ENCODE results near the gene FHOD3.

DNA sequence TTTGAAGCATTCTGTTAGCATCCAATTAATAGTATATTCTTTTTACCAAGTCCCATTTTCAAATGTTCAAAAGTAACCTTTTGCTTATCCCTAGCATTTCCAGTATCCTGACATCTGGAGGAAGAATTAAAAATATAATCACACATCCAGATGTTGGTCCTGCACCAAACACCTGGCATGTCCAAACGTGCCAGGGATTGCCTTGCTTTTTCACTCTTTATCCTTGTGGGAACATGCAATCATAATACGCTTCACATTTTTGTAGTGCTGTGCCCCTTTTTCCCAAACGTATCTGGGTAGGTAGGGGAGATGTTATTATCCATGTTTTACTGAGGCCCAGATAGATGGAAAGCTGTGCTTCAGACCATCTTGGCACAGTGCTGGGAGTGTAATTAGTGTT is 398.3 kb downstream of the FHOD3 start:
- TF ChIP-seq, protein P1, sequence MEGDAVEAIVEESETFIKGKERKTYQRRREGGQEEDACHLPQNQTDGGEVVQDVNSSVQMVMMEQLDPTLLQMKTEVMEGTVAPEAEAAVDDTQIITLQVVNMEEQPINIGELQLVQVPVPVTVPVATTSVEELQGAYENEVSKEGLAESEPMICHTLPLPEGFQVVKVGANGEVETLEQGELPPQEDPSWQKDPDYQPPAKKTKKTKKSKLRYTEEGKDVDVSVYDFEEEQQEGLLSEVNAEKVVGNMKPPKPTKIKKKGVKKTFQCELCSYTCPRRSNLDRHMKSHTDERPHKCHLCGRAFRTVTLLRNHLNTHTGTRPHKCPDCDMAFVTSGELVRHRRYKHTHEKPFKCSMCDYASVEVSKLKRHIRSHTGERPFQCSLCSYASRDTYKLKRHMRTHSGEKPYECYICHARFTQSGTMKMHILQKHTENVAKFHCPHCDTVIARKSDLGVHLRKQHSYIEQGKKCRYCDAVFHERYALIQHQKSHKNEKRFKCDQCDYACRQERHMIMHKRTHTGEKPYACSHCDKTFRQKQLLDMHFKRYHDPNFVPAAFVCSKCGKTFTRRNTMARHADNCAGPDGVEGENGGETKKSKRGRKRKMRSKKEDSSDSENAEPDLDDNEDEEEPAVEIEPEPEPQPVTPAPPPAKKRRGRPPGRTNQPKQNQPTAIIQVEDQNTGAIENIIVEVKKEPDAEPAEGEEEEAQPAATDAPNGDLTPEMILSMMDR (IDR thresholded peaks at IDR 0.05) = no peak
- TF ChIP-seq EZH2 (IDR thresholded peaks at IDR 0.05; ENCODE audit: borderline replicate concordance, insufficient read depth, low read depth, low read length, poor library complexity, severe bottlenecking) = no peak

Data from B cell (primary cell).